ENCODE results near the gene DHX9. TPM values are rescaled to one million over a fixed set of nuclear protein-coding genes. Genes with fewer than 3 reads are reported as not detected.

The DHX9 gene
- total and polyA plus RNA-seq, 9 of the 15 experiments (the other 6 are each of a cell fraction or from before 2014, with no cell fraction given), result 100 to 409 (median 294) TPM

DNA sequence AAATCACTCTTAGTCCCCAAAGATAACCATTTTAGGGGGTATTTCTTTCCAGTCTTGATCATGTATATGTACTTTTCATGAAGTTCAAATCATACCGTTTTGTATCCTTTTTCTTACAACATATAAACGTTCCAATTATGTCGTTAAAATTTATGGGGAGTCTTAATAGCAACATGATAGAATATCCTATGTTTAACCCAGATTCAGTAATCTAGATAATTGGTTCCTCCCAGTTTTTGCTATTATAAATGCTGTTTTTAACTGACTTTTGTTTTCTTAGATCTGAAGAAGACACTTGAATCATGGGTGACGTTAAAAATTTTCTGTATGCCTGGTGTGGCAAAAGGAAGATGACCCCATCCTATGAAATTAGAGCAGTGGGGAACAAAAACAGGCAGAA is 3.1 kb downstream of the DHX9 start:
- peaks cover 67% of the 10 kb centered on the region for H3K36me3 ChIP-seq (ENCODE audit: control insufficient read depth, insufficient read depth, low read length)
- H3K4me3 ChIP-seq, result peak overlapping the region; percentile 77; the same call in 1 of the 2 replicates
- H3K9ac ChIP-seq (ENCODE audit: insufficient read depth in 1 of 2, low read depth in 2 of 2, low read length in 2 of 2), result peak overlapping the region in 1 of 2 experiments; percentile 93; a peak in 1 of 4 replicates
- peaks cover 11 to 12% of the 10 kb centered on the region in 2 experiments for H3K4me1 ChIP-seq (replicated peaks in 1 of 2; ENCODE audit: control insufficient read depth in 2 of 2, insufficient read depth in 2 of 2, low read length in 2 of 2)
- TF ChIP-seq, protein P1, sequence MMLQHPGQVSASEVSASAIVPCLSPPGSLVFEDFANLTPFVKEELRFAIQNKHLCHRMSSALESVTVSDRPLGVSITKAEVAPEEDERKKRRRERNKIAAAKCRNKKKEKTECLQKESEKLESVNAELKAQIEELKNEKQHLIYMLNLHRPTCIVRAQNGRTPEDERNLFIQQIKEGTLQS (IDR thresholded peaks at IDR 0.05), result no peak
- TF ChIP-seq, protein P1 (CRISPR knock-in tag; conservative IDR thresholded peaks at IDR 0.05), result 0 out of 2 replicates have a peak, but pooled peaks have one; percentile 37
- TF ChIP-seq KHSRP (IDR thresholded peaks at IDR 0.05), result no peak
- no peak overlapping the region for H2AFZ ChIP-seq (ENCODE audit: low read depth, low read length)
- no peak for FAIRE-seq
- no peak for DNase-seq (ENCODE audit: extremely low read depth in 1 of 4, low spot score in 3 of 4)
- BruUV-seq (replicated peaks), result no TSS peak
- no peaks in the 10 kb centered on the region for H3K9me3 ChIP-seq (replicated peaks; ENCODE audit: control insufficient read depth, insufficient read depth, low read depth, low read length)
- H4K20me1 ChIP-seq (replicated peaks; ENCODE audit: control insufficient read depth, insufficient read depth, low read length), result peaks cover 59% of the 10 kb centered on the region
- ChIA-PET POLR2A (interaction anchor here (0.9 to 1.0 kb wide), 2 partner anchors 13 to 14 kb away, joined by 3 to 4 read pairs; no protein-coding TSS in a partner anchor), CTCF (ENCODE audit: low intra/inter-chr PET ratio) (no interaction called here)
- peaks cover 82% of the 10 kb centered on the region for H3K79me2 ChIP-seq (ENCODE audit: control insufficient read depth, insufficient read depth, low read length)
- WGBS (ENCODE audit: insufficient coverage, low coverage, missing lambda C conversion rate), result 10% methylated on average over 4 of the region's 4 CpGs
- peaks cover 7% of the 10 kb centered on the region for H3K9me1 ChIP-seq (ENCODE audit: control insufficient read depth, insufficient read depth, low read length)
- no peak for ATAC-seq
- no peak overlapping the region for H3K27ac ChIP-seq (ENCODE audit: extremely low read depth, low read depth, low read length)
- no peaks in the 10 kb centered on the region for H3K27me3 ChIP-seq (ENCODE audit: control insufficient read depth in 2 of 2, insufficient read depth in 2 of 2, low read length in 2 of 2)
- in situ Hi-C loops (cut with MboI) (no loop called here), intact Hi-C loops (cut with micrococcal nuclease) (no loop called here)
- H3K4me2 ChIP-seq (ENCODE audit: insufficient read depth, low read length), result peak overlapping the region; percentile 81

DNA sequence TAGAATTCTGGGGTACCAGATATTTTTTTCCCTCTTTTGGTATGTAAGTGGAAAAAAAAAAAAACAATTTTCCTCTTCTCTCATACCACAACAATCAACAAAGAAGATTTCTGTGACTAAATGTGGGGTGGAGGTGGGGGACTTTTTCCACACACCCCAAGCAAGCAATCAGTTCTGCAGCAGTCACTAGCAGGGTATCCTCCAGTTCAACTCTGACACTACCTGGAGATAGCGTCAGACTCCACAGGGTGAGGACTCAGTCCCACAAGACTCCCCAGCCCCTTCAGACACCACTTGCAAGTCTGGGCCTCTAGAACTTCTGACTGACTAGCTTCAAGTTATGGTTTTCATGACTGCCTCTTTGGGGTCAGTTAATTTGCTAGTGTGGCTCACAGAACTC is 6.2 kb downstream of the DHX9 start:
- no peak overlapping the region for H3K4me2 ChIP-seq (ENCODE audit: insufficient read depth, low read length)
- no peaks in the 10 kb centered on the region for H3K9me3 ChIP-seq (replicated peaks; ENCODE audit: control insufficient read depth, insufficient read depth, low read depth, low read length)
- H4K20me1 ChIP-seq (replicated peaks; ENCODE audit: control insufficient read depth, insufficient read depth, low read length), result peaks cover 61% of the 10 kb centered on the region
- H3K27ac ChIP-seq (ENCODE audit: extremely low read depth, low read depth, low read length), result no peak overlapping the region
- FAIRE-seq (no peak), DNase-seq (ENCODE audit: extremely low read depth in 1 of 4, low spot score in 3 of 4) (no peak), ATAC-seq (no peak)
- BruUV-seq (replicated peaks), result no TSS peak
- H3K9ac ChIP-seq (ENCODE audit: insufficient read depth in 1 of 2, low read depth in 2 of 2, low read length in 2 of 2), result no peak overlapping the region
- in situ Hi-C loops (cut with MboI), result no loop called here
- peaks cover 0 to 10% of the 10 kb centered on the region in 2 experiments; a peak in 4 of 5 replicates for H3K4me1 ChIP-seq (replicated peaks in 1 of 2; ENCODE audit: control insufficient read depth in 2 of 2, insufficient read depth in 2 of 2, low read length in 2 of 2)
- ChIA-PET POLR2A (interaction anchor here (1.5 to 2.3 kb wide), 2 partner anchors 9 to 15 kb away, joined by 3 to 7 read pairs; no protein-coding TSS in a partner anchor), CTCF (ENCODE audit: low intra/inter-chr PET ratio) (no interaction called here)
- no peak overlapping the region for H3K4me3 ChIP-seq
- H3K9me1 ChIP-seq (ENCODE audit: control insufficient read depth, insufficient read depth, low read length), result peaks cover 7% of the 10 kb centered on the region
- H2AFZ ChIP-seq (ENCODE audit: low read depth, low read length), result no peak overlapping the region
- WGBS (ENCODE audit: insufficient coverage, low coverage, missing lambda C conversion rate), result 100% methylated on average over 1 of the region's 1 CpG
- H3K79me2 ChIP-seq (ENCODE audit: control insufficient read depth, insufficient read depth, low read length), result peaks cover 100% of the 10 kb centered on the region
- H3K36me3 ChIP-seq (ENCODE audit: control insufficient read depth, insufficient read depth, low read length), result peaks cover 98% of the 10 kb centered on the region
- no peaks in the 10 kb centered on the region for H3K27me3 ChIP-seq (ENCODE audit: control insufficient read depth in 2 of 2, insufficient read depth in 2 of 2, low read length in 2 of 2)
- intact Hi-C loops (cut with micrococcal nuclease), result no loop called here
- TF ChIP-seq, protein P2, sequence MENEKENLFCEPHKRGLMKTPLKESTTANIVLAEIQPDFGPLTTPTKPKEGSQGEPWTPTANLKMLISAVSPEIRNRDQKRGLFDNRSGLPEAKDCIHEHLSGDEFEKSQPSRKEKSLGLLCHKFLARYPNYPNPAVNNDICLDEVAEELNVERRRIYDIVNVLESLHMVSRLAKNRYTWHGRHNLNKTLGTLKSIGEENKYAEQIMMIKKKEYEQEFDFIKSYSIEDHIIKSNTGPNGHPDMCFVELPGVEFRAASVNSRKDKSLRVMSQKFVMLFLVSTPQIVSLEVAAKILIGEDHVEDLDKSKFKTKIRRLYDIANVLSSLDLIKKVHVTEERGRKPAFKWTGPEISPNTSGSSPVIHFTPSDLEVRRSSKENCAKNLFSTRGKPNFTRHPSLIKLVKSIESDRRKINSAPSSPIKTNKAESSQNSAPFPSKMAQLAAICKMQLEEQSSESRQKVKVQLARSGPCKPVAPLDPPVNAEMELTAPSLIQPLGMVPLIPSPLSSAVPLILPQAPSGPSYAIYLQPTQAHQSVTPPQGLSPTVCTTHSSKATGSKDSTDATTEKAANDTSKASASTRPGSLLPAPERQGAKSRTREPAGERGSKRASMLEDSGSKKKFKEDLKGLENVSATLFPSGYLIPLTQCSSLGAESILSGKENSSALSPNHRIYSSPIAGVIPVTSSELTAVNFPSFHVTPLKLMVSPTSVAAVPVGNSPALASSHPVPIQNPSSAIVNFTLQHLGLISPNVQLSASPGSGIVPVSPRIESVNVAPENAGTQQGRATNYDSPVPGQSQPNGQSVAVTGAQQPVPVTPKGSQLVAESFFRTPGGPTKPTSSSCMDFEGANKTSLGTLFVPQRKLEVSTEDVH (IDR thresholded peaks at IDR 0.05; ENCODE audit: low read depth, partially characterized antibody), result no peak
- TF ChIP-seq GTF2E2 (tag; IDR thresholded peaks at IDR 0.05), result no peak
- TF ChIP-seq, protein P3, sequence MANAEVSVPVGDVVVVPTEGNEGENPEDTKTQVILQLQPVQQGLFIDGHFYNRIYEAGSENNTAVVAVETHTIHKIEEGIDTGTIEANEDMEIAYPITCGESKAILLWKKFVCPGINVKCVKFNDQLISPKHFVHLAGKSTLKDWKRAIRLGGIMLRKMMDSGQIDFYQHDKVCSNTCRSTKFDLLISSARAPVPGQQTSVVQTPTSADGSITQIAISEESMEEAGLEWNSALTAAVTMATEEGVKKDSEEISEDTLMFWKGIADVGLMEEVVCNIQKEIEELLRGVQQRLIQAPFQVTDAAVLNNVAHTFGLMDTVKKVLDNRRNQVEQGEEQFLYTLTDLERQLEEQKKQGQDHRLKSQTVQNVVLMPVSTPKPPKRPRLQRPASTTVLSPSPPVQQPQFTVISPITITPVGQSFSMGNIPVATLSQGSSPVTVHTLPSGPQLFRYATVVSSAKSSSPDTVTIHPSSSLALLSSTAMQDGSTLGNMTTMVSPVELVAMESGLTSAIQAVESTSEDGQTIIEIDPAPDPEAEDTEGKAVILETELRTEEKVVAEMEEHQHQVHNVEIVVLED (CRISPR knock-in tag; IDR thresholded peaks at IDR 0.05), result no peak
- TF ChIP-seq, protein P4, sequence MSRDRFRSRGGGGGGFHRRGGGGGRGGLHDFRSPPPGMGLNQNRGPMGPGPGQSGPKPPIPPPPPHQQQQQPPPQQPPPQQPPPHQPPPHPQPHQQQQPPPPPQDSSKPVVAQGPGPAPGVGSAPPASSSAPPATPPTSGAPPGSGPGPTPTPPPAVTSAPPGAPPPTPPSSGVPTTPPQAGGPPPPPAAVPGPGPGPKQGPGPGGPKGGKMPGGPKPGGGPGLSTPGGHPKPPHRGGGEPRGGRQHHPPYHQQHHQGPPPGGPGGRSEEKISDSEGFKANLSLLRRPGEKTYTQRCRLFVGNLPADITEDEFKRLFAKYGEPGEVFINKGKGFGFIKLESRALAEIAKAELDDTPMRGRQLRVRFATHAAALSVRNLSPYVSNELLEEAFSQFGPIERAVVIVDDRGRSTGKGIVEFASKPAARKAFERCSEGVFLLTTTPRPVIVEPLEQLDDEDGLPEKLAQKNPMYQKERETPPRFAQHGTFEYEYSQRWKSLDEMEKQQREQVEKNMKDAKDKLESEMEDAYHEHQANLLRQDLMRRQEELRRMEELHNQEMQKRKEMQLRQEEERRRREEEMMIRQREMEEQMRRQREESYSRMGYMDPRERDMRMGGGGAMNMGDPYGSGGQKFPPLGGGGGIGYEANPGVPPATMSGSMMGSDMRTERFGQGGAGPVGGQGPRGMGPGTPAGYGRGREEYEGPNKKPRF (IDR thresholded peaks at IDR 0.05; ENCODE audit: low read depth, low read length), result no peak

All from K562 (cell line).